ENCODE data around the gene SPNS3. TPM values are rescaled to one million over a fixed set of nuclear protein-coding genes. Genes with fewer than 3 reads are reported as not detected.

SPNS3 gene
- polyA plus RNA-seq, 1 donor from 2014 or later, result not detected

DNA sequence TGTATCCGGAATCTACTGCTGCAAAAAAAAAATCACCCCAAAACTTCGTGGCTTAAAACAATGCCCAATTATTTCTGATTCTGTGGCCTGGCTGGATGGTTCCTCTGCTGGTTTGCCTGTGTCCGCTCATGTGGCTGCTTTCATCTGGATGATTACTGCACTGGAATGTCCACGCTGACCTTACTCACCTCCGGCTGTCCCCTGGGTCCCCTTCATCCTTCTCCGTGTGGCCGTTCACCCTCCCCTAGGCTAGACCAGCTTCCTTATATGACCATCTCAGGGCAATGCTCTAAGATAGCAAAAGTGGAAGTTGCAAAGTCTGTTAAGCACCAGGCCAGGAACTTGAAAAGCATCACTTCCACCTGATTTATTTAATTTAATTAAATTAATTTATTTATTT, 33.5 kb downstream of the SPNS3 start:
- no peak overlapping the region for H2AFZ ChIP-seq (ENCODE audit: low read depth, low read length)
- H3F3A ChIP-seq (ENCODE audit: insufficient read depth, low read length, poor library complexity, severe bottlenecking), result no peaks in the 10 kb centered on the region
- H3K4me2 ChIP-seq (ENCODE audit: low read length), result no peak overlapping the region
- no peaks in the 10 kb centered on the region for H4K20me1 ChIP-seq (ENCODE audit: insufficient read depth)
- H3K9ac ChIP-seq (ENCODE audit: low read length), result no peak overlapping the region
- no peak overlapping the region for H3K27ac ChIP-seq (ENCODE audit: low read length)
- H3K27me3 ChIP-seq (ENCODE audit: insufficient read depth, low read depth, low read length), result no peaks in the 10 kb centered on the region
- TF ChIP-seq EP300 (conservative IDR thresholded peaks at IDR 0.05; ENCODE audit: poor library complexity, severe bottlenecking), result no peak
- TF ChIP-seq RAD21 (conservative IDR thresholded peaks at IDR 0.05), result no peak
- no peak for TF ChIP-seq EZH2 (IDR thresholded peaks at IDR 0.05; ENCODE audit: borderline replicate concordance, insufficient read depth, low read length, poor library complexity, severe bottlenecking)
- no peaks in the 10 kb centered on the region for H3K36me3 ChIP-seq (ENCODE audit: insufficient read depth, low read length)
- H3K79me2 ChIP-seq (replicated peaks; ENCODE audit: insufficient read depth, low read length), result no peaks in the 10 kb centered on the region
- no peaks in the 10 kb centered on the region for H3K9me3 ChIP-seq (ENCODE audit: low read length)
- no peak overlapping the region for H3K4me3 ChIP-seq (ENCODE audit: low read length)
- H3K9me2 ChIP-seq (ENCODE audit: insufficient read depth, low read length), result no peaks in the 10 kb centered on the region

- no peaks in the 10 kb centered on the region for H3K36me3 ChIP-seq (ENCODE audit: insufficient read depth, low read length)
- TF ChIP-seq EZH2 (IDR thresholded peaks at IDR 0.05; ENCODE audit: borderline replicate concordance, insufficient read depth, low read length, poor library complexity, severe bottlenecking), result no peak
- no peak for TF ChIP-seq RAD21 (conservative IDR thresholded peaks at IDR 0.05)
- no peak for TF ChIP-seq MXI1 (conservative IDR thresholded peaks at IDR 0.05; ENCODE audit: poor library complexity, severe bottlenecking)
- TF ChIP-seq EP300 (conservative IDR thresholded peaks at IDR 0.05; ENCODE audit: poor library complexity, severe bottlenecking), result no peak
- TF ChIP-seq SMC3 (conservative IDR thresholded peaks at IDR 0.05; ENCODE audit: poor library complexity), result no peak
- TF ChIP-seq, protein P1, sequence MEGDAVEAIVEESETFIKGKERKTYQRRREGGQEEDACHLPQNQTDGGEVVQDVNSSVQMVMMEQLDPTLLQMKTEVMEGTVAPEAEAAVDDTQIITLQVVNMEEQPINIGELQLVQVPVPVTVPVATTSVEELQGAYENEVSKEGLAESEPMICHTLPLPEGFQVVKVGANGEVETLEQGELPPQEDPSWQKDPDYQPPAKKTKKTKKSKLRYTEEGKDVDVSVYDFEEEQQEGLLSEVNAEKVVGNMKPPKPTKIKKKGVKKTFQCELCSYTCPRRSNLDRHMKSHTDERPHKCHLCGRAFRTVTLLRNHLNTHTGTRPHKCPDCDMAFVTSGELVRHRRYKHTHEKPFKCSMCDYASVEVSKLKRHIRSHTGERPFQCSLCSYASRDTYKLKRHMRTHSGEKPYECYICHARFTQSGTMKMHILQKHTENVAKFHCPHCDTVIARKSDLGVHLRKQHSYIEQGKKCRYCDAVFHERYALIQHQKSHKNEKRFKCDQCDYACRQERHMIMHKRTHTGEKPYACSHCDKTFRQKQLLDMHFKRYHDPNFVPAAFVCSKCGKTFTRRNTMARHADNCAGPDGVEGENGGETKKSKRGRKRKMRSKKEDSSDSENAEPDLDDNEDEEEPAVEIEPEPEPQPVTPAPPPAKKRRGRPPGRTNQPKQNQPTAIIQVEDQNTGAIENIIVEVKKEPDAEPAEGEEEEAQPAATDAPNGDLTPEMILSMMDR (IDR thresholded peaks at IDR 0.05; ENCODE audit: poor library complexity, severe bottlenecking), result no peak
- TF ChIP-seq TAF1 (IDR thresholded peaks at IDR 0.05; ENCODE audit: low read depth), result no peak
- no peak for TF ChIP-seq POLR2AphosphoS5 (IDR thresholded peaks at IDR 0.05)
- no peak for TF ChIP-seq REST (IDR thresholded peaks at IDR 0.05; ENCODE audit: borderline replicate concordance)
- no peaks in the 10 kb centered on the region for H3K9me2 ChIP-seq (ENCODE audit: insufficient read depth, low read length)
- no peak overlapping the region for H3K4me3 ChIP-seq (ENCODE audit: low read length)
- H2AFZ ChIP-seq (ENCODE audit: low read depth, low read length), result no peak overlapping the region
- H3K79me2 ChIP-seq (replicated peaks; ENCODE audit: insufficient read depth, low read length), result no peaks in the 10 kb centered on the region
- no peaks in the 10 kb centered on the region for H3K27me3 ChIP-seq (ENCODE audit: insufficient read depth, low read depth, low read length)
- H4K20me1 ChIP-seq (ENCODE audit: insufficient read depth), result no peaks in the 10 kb centered on the region
- no peak overlapping the region for H3K4me2 ChIP-seq (ENCODE audit: low read length)
- H3F3A ChIP-seq (ENCODE audit: insufficient read depth, low read length, poor library complexity, severe bottlenecking), result no peaks in the 10 kb centered on the region
- no peak overlapping the region for H3K9ac ChIP-seq (ENCODE audit: low read length)
- no peak overlapping the region for H3K27ac ChIP-seq (ENCODE audit: low read length)
- H3K9me3 ChIP-seq (ENCODE audit: low read length), result no peaks in the 10 kb centered on the region
These were observed 35.8 kb downstream of the SPNS3 start for GRCh38 chr17:4469552-4469951.

GRCh38 chr17:4472286-4472685, 38.5 kb downstream of the SPNS3 start:
- Histone ChIP-seq H4K20me1 (ENCODE audit: insufficient read depth) (no peaks in the 10 kb centered on the region), H3K27ac (ENCODE audit: low read length) (no peak overlapping the region), H3K9me2 (ENCODE audit: insufficient read depth, low read length) (no peaks in the 10 kb centered on the region), H3K36me3 (ENCODE audit: insufficient read depth, low read length) (no peaks in the 10 kb centered on the region), H3F3A (ENCODE audit: insufficient read depth, low read length, poor library complexity, severe bottlenecking) (no peaks in the 10 kb centered on the region), H3K9me3 (ENCODE audit: low read length) (no peaks in the 10 kb centered on the region), H3K4me2 (ENCODE audit: low read length) (no peak overlapping the region), H3K9ac (ENCODE audit: low read length) (no peak overlapping the region), H3K79me2 (replicated peaks; ENCODE audit: insufficient read depth, low read length) (no peaks in the 10 kb centered on the region), H2AFZ (ENCODE audit: low read depth, low read length) (no peak overlapping the region), H3K27me3 (ENCODE audit: insufficient read depth, low read depth, low read length) (no peaks in the 10 kb centered on the region), H3K4me3 (ENCODE audit: low read length) (no peak overlapping the region)
- TF ChIP-seq TAF1 (IDR thresholded peaks at IDR 0.05; ENCODE audit: low read depth) (no peak), EP300 (conservative IDR thresholded peaks at IDR 0.05; ENCODE audit: poor library complexity, severe bottlenecking) (no peak), REST (IDR thresholded peaks at IDR 0.05; ENCODE audit: borderline replicate concordance) (no peak), MXI1 (conservative IDR thresholded peaks at IDR 0.05; ENCODE audit: poor library complexity, severe bottlenecking) (no peak), RAD21 (conservative IDR thresholded peaks at IDR 0.05) (no peak), SMC3 (conservative IDR thresholded peaks at IDR 0.05; ENCODE audit: poor library complexity) (no peak), EZH2 (IDR thresholded peaks at IDR 0.05; ENCODE audit: borderline replicate concordance, insufficient read depth, low read length, poor library complexity, severe bottlenecking) (no peak), POLR2AphosphoS5 (IDR thresholded peaks at IDR 0.05) (no peak)
- TF ChIP-seq, protein P1 (IDR thresholded peaks at IDR 0.05; ENCODE audit: poor library complexity, severe bottlenecking), result no peak
